ENCODE results near the gene PCBD2. TPM values are rescaled to one million over a fixed set of nuclear protein-coding genes. Genes with fewer than 3 reads are reported as not detected.

PCBD2 gene
- 10.1 to 11.8 TPM (median 10.5 TPM) in 5 replicates for total RNA-seq (2022; extraction: Qiagen RNA extraction)

GRCh38 chr5:134904610-134905245 is at the start of gene PCBD2:
PCBD2 (plus strand) TSS chr5:134905131; CDS start chr5:134905140, 9 bp downstream.

DNA sequence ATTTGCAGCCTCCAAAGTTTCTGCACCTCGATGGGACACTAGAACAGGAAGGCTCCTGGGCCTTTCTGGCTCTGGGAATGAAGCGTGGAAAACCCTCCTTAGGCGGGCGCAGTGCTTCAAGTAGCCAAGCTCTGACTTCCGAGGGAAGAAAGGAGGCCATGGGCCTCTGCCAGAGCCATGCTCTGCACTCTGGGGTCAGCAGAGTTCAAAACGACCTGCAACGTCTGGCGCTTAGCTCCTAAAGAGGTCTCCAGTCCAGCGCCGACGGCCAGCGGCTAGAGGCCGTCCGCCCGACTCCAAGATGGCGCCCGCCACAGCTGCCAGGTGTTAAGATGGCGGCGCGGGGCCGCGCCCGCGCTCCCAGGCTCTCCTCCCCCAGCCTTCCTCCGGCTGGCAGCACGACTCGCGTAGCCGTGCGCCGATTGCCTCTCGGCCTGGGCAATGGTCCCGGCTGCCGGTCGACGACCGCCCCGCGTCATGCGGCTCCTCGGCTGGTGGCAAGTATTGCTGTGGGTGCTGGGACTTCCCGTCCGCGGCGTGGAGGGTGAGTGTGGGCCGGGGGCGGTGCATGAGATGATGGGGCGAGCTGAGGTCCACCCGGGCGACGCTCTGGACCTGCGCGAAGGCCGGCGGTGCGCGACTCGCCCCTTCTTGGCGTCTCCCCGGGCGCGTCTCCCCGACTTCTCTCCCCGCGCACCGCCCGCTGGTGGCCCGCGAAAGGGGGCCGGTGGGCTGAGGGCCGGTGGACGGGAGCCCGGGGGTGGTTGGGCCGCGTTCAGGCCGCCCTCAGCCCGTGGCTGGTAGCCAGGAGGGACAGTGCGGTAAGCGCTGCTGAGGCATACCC is 30.7 kb upstream of the PCBD2 start, which contains the start of gene TXNDC15:
TXNDC15 (plus strand) TSS at position 385 of the 844 bp plus-strand sequence; CDS start at position 442, 57 bp downstream.

DNA sequence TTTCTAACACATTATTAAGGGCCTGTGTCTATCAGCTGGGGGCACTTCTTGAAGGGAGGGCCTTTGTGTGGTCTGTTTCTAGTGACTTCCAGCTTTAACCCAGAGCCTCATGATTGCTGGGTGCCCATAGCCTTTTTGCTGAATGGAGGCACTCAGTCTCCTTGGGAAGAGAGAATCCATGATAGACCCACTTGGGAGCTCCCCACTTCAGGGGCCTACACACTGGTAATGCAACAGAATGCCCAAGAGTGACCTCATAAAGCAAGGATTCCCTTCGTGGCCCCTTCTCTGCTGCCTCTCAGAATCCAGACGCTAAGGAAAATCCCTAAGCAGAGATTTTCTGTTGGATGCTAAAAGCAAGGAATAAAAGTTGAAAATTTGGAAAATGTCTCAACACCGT is 62.7 kb downstream of the PCBD2 start, which contains the start of gene CATSPER3:
CATSPER3 (plus strand) TSS at position 301 of the 400 bp plus-strand sequence; CDS start at position 386, 85 bp downstream.

Other genes starting within 250 kb of the PCBD2 start
- 26.1 to 31.4 TPM (median 28.4 TPM) in 5 replicates for gene CAMLG, start 166.6 kb upstream of the PCBD2 start, total RNA-seq (2022; extraction: Qiagen RNA extraction)
- 48.4 to 76.5 TPM (median 62.3 TPM) in 5 replicates for gene DDX46, start 146.4 kb upstream of the PCBD2 start, total RNA-seq (2022; extraction: Qiagen RNA extraction)
- 17.5 to 26.7 TPM (median 25.0 TPM) in 5 replicates for gene C5orf24, start 59.2 kb upstream of the PCBD2 start, total RNA-seq (2022; extraction: Qiagen RNA extraction)
- 45.6 to 56.0 TPM (median 55.7 TPM) in 5 replicates for gene TXNDC15, start 30.8 kb upstream of the PCBD2 start, total RNA-seq (2022; extraction: Qiagen RNA extraction)
- gene CATSPER3, start 62.8 kb downstream of the PCBD2 start, total RNA-seq (2022; extraction: Qiagen RNA extraction), result 0.23 to 0.48 TPM (median 0.41 TPM) in 5 replicates
- gene PITX1, start 129.1 kb downstream of the PCBD2 start, total RNA-seq (2022; extraction: Qiagen RNA extraction), result 19.7 to 36.7 TPM (median 34.1 TPM) in 5 replicates

All from A549 treated with CORT108297 at 1 μM for 4 hours (cell line).